GM18511 (cell line): Measurements from ENCODE around the gene ATG7.
"Not testable (repeated sequence)": the region's sequence is repeated elsewhere in the genome, so short reads cannot be mapped to it uniquely, and the experiment has no call there.

Experiments
- ATAC-seq: cut with Tn5 transposase; IDR thresholded peaks from one replicate; pipeline ENCODE4 v1.9.1; 2021; ENCODE audit warnings: mild to moderate bottlenecking, moderate library complexity; ENCODE audit not compliant: unreplicated experiment

Gene ATG7

GRCh38 chr3:11455956-11456355 is 183.8 kb downstream of the ATG7 start:
- no peak for ATAC-seq

- no peak for ATAC-seq
These were observed 184.9 kb downstream of the ATG7 start for GRCh38 chr3:11457135-11457534.

GRCh38 chr3:11459186-11459824 is 187.1 kb downstream of the ATG7 start:
- ATAC-seq: no peak

- ATAC-seq: no peak
These were observed 189.0 kb downstream of the ATG7 start for GRCh38 chr3:11461226-11461625.

- ATAC-seq: not testable (repeated sequence)
These were observed 190.5 kb downstream of the ATG7 start for GRCh38 chr3:11462673-11463072.

- ATAC-seq: no peak
These were observed 191.4 kb downstream of the ATG7 start for GRCh38 chr3:11463591-11463990.

GRCh38 chr3:11464356-11464755 is 192.2 kb downstream of the ATG7 start:
- no peak for ATAC-seq

- no peak for ATAC-seq
These were observed 193.8 kb downstream of the ATG7 start for GRCh38 chr3:11465744-11466616.

- no peak for ATAC-seq
These were observed 195.7 kb downstream of the ATG7 start for GRCh38 chr3:11467875-11468274.

GRCh38 chr3:11470031-11470853 is 198.0 kb downstream of the ATG7 start:
- no peak for ATAC-seq

GRCh38 chr3:11475324-11475723 is 203.1 kb downstream of the ATG7 start:
- ATAC-seq: no peak

- ATAC-seq: no peak
These were observed 204.5 kb downstream of the ATG7 start for GRCh38 chr3:11476735-11477144.

- no peak for ATAC-seq
These were observed 205.3 kb downstream of the ATG7 start for GRCh38 chr3:11477407-11477911.

- ATAC-seq: no peak
These were observed 206.0 kb downstream of the ATG7 start for GRCh38 chr3:11478167-11478566.

GRCh38 chr3:11479221-11479620 is 207.0 kb downstream of the ATG7 start:
- no peak for ATAC-seq

- ATAC-seq: no peak
These were observed 208.6 kb downstream of the ATG7 start for GRCh38 chr3:11480663-11481298.

- no peak for ATAC-seq
These were observed 209.4 kb downstream of the ATG7 start for GRCh38 chr3:11481556-11481955.

GRCh38 chr3:11482021-11482420 is 209.8 kb downstream of the ATG7 start:
- ATAC-seq: no peak

- ATAC-seq: not testable (repeated sequence)
These were observed 216.2 kb downstream of the ATG7 start for GRCh38 chr3:11488356-11488755.

GRCh38 chr3:11494131-11494916 is 222.1 kb downstream of the ATG7 start:
- ATAC-seq: no peak
